ACHN (cell line): Measurements from ENCODE around the gene PSPN.
A peak's percentile ranks its signal among the peaks of the same experiment; 100 is the strongest.
"Not testable (repeated sequence)": the region's sequence is repeated elsewhere in the genome, so short reads cannot be mapped to it uniquely, and the experiment has no call there.

Experiments
- DNase-seq: peaks from one replicate; pipeline ENCODE4 v3.0.0-alpha.2; 2015
- in situ Hi-C: cut with HindIII; loops from 2 replicates; pipeline ENCODE4 v1.10.0; 2017; ENCODE audit warnings: low sequenced_read_pairs, low pct_ligation_motif_present, low pct_unique_long_range_greater_than_20kb

PSPN gene

DNA sequence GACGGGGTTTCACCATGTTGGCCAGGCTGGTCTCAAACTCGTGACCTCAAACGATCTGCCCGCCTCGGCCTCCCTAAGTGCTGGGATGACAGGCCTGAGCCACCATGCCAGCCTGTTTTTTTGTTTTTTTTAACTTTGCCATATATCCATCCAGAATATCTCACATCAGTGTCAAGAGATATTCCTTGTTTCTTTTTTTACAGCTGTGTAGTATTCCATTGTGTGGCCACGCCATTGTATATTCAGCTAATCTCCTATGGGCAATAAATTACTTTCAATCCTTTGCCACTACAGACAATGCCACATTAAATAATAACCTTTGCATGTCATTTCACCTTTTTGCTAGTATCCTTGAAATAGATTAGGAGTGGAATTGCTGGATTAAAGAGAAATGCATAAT is 33.6 kb upstream of the PSPN start:
- in situ Hi-C loops, result no loop called here

DNA sequence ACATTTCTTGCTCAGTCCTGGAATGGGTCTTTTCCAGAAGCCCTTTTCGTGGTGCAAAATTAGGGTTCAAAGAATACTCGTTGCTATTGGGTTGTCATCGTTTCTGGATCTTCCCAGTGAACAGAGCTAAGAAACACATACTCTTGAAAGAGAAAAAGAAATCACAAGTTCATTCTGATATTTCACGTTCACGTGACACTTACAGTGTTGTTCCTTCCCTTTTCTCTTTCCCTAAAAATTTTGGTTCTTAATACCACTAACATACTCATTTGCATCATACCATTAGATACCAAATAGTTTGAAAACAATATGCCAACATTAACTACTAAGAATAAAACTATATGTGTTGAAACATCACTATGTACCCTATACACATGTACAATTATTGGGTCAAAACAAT is 30.7 kb upstream of the PSPN start:
- no peak for DNase-seq
- in situ Hi-C loops, result no loop called here

More for the DNA sequence above, 33.6 kb upstream of the PSPN start:
- no peak for DNase-seq

DNA sequence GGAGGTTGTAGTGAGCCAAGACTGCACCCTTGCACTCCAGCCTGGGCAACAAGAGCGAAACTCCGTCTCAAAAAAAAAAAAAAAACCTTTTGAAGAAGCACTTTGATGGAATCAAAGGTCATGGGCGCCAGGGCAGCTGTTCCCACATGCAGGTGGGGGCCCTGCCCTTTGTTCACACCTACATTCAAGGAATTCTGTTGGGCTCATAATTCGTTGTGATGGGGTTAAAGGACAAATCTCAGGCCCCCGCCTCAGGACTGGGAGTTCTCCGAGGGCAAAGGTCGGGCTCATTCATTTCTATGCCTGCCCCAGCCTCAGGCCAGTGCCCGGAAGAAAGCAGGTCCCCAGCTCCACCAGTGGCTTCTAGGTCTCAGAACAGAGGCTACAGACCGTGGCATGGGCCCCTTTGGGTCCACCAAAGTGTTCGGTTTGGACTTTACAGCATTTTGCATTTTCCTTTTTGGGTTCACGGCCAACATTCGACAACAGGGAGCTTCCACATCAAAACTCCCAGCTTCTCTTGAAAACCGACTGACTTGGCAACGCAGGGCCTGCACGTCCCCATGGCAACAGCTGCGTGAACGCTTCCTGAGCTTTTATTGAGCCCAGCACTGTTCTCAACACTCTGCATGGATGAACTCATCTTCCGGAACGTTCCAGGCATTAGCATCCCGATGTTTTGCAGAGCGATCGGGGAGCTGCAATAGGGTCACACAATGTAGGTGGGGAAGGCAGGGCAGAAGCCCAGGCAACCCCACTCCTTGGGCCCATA is 27.3 kb upstream of the PSPN start:
- in situ Hi-C loops, result no loop called here
- no peak for DNase-seq

DNA sequence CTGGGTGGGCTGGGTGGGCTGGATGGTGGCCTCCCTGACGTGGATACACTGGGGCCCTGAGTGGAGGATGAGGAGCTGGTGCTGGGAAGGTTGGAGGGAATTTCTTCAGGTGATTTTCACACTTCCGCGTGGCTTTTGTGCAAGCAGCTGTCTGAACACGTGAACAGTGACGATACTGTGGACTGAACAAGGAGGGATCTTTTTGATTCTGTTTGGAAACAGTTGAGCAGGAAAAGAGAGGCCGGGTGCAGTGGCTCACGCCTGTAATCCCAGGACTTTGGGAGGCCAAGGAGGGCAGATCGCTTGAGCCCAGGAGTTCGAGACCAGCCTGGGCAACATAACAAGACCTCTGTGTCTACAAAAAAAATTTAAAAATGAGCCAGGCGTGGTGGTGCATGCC is 26.3 kb upstream of the PSPN start:
- DNase-seq, result no peak
- in situ Hi-C loops, result no loop called here

DNA sequence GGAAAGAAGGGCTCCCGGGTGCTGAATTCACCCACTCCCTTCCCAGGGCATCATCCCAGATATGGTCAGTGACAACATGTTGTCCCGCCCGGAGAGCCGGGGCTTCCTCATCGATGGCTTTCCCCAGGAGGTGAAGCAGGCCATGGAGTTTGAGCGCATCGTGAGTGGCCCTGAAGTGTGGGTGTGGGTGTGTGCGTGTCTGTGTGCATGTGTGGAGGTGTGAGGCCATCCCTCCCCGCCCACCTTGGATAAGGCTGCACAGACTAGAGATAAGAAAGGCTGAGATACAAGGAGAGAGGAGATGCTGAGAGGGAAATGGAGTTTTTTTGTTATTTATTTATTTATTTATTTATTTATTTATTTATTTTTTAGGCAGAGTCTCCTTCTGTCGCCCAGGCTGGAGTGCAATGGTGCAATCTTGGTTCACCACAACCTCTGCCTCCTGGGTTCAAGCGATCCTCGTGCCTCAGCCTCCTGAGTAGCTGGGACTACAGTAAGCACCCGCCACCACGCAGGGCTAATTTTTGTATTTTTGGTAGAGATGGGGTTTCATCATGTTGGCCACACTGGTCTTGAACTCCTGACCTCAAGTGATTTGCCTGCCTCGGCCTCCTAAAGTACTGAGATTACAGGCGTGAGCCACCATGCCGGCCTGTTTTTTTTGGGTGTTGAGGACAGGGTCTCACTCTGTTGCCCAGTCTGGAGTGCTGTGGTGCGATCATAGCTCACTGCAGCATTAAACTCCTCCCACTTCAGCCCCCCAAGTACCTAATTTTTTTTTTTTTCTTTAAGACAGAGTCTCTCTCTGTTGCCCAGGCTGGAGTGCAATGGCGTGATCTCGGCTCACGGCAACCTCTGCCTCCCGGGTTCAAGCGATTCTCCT is 24.6 kb upstream of the PSPN start:
- in situ Hi-C loops, DNase-seq: not testable (repeated sequence)

DNA sequence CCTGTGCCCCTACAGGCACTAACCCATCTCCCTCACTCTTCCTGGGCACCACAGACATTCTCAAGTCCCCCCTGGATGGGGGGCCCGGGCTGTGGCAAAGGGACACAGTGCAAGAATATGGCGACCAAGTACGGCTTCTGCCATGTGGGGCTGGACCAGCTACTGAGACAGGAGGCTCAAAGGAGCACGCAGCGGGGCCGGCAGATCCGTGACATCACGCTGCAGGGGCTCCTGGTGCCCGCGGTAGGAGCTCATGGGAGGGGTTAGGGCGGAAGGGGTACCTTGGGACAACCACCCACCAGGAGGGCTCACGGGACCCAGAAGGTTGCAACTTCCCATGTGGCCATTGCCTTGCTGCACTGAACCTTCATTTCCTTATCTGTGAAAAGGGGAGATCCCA is 20.6 kb upstream of the PSPN start:
- in situ Hi-C loops, result no loop called here
- no peak for DNase-seq

DNA sequence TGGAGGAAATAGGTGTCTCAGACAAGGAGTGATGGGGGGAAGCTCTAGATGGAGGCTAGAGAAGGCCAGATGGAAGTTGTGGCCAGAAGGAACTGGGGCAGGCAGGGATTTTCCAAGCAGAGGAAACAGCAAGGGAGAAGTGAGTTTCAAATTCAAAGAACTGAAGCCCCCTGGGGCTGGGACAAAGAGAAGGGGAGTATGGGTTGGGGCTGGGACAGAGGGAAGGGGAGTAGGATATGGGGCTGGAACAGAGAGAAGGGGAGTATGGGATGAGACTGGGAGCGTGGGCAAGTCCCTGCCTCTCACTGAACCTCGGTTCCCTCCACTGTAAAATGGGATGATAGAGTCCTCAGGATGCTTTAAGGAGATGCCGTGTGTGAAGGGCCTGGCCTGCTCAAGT is 19.1 kb upstream of the PSPN start:
- in situ Hi-C loops, result no loop called here
- DNase-seq, result no peak

DNA sequence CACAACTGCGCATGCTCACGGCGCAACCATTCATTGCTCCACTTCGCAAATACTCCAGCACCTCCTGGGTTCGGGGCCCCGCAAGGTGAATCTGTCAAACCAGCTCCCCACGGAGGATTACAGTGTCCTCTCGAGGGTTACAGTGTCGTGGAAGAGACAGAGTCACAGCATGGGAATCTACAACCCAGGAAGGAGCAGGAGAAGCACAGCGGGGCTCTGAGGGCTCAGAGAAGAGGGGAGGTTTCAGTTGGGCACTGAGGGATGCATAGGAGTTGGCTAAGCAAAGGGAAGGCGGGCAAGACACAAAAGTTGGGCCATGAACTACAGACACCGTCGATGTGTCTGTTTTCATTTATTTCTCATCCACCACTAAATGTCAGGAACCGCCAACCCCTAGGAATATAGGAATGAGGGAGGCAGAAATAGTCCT is 18.3 kb upstream of the PSPN start:
- in situ Hi-C loops, result no loop called here

DNA sequence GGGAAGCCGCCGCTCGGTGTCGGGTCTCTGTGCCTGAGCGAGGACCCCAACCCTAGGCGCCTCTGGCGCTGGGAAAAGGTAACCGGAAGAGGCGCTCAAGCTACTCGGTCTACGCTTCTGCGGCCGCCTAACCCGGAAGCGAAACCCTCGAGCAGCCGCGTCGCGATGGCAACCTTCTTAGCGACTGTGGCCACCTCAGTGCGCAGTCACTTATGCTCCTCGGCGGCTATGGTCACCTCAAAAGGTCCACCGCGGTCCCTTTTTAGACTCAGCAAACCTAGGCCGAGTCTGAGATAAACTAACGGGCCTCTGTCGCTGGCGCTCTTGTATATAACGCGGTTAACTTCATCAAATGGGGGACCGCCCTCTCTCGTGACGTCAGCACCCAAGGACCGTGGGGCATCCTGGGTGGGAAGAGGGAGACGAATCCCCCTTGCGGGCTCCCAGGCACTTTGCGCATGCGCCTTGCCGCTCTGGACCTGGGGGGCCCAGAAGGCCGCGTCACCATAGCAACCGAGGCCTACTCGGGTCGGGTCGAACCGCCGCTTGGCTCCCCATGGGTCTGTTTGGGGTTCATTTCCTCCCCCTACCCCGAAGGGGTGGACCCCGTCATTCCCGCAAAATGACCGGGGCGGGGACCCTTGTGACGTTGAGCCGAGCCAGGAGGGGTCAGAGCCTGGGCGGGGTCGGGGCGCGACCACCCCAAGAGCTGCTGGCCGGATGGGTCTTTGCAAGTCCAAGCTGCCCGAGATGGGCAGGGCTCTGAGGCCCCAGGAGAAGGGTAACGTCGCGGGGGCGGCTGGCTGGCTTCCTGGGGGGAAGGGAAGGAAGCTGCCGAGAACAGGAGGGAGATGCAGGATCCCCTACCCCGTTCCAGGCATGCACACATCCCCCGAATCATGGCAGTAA is 17.6 kb upstream of the PSPN start, which contains the start of gene GTF2F1:
Gene GTF2F1 (minus strand): TSS at position 91 of the 909 bp plus-strand sequence. CDS start 169 bp downstream, outside the sequence.
- DNase-seq, result peak; percentile 93
- in situ Hi-C loops, result no loop called here

More for the DNA sequence above, 18.3 kb upstream of the PSPN start:
- DNase-seq, result no peak

DNA sequence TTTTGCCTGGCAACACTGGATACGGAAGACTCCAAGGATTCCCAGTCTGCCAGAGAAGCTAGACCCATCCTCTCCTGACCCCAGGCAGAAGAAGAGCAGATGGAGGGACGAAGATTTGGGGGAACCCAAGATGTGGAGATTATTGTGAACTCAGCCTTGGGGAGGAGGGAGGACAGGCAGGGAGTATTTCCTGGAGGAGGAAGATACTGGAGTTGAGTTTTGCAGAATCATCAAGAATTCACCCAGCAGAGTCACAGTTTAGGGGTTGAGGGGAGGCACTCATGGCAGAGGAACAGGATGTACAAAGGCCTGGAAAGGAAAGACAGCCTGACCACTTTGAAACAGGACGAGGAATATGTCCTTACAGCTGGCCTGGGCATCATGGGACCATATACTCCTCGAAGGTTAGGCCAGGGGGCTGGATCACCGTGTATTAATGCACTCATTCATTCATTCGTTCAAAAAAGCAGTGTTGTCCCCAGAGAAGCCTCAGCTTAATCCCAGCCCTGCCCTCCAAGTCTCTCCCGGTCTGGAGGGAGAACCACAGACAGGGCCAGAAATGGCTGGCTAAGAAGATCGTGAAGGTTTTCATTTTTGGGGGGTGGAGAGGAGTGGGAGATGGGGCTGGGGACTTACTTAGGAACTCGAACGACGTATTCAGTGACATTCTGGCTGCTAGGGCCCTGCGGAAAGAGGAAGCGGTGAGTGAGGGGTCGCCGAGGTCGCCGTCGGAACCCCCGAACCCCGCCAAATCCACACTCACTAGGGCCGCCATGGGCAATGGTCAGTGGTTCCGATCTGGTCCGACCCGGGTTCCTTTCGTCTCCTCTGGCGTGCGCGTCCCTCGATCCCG is 16.7 kb upstream of the PSPN start:
- in situ Hi-C loops, result no loop called here
- DNase-seq, result no peak

DNA sequence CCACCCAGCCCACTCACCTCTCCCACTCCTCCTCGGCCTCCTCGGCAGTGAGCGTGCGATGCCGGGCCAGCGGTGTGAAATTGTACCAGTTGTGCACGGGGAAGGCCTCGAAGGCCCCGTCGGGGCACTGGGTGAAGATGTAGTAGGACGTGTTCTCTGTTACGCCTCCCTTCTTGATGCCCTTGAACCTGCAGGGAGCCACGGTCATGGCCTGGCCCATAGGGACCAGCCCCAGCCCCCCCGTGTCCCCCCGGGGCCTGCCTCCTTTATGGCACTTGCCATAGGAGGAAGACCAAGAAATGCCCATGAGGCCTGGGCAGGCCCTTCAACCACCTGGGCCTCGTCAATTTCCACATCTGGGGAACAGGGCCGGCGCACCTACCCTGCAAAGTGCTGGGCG is 11.6 kb upstream of the PSPN start:
- in situ Hi-C loops, result no loop called here
- DNase-seq, result no peak

DNA sequence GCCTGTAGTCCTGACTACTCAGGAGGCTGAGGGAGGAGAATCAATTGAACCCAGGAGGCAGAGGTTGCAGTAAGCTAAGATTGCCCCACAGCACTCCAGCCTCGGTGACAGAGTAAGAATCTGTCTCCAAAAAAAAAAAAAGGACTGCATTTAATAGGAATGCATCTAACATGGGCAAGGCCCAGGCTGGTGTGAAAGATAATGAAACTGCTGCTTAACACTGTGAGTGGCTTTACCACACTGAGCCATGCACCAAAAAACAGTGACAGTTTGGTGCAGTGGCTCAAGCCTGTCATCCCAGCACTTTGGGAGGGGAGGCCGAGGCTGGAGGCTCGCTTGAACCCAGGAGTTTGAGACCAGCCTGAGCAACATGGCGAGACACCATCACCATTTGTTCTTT is 8.6 kb upstream of the PSPN start:
- in situ Hi-C loops, result no loop called here
- no peak for DNase-seq

DNA sequence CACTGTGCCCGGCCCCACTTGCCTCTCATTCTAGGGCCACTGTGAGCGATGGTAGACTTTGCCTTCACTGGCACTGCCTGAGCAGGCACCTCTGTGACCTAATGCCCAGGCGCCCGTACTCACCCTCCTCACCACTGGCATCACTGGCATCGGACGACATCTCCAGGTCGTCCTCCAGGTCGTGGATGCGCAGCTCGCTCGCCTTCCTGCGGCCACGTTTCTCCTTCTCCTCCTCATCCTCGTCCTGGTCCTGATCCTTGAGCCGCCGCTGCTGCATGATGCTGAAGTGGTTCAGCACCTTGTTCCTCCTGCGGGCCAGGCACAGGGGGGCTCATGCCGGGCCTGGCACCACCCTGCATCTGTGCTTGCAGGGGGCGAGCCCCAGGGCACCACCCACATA is 7.5 kb upstream of the PSPN start:
- in situ Hi-C loops, result no loop called here

DNA sequence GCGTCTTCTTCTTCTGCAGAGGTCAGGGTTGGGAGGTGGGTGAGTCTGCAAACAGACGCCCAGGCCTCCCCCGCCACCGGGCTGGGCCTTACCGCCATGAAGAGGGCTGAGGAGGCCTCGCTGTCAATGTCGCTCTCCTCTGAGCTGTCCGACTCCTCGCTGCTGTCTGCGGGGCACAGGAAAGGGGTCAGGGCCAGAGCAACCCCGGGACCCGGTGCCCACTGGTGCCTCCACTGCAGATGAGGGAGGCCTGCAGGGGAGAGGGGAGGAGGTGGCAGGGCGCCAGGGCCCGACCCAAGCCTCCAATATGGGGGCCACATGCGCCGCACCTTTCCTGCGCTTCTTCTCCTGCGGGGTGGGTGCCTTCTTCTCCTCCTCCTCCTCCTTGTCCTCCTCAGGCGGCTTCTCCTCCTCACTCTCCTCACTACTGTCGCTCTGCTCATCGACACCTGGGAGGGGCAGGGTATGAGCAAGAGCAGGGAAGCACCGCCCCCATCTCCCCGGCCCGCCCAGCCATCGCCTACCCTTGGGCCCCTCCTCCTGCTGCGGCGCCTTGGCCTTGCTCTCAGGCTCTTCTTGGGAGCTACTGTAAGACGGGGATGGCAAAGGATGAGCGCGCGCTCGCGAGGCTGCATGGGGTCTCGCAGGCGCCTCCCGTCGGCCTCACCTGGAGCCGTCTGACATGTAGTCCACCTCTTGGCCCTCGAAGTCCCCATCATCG is 5.5 kb upstream of the PSPN start:
- DNase-seq, result no peak
- in situ Hi-C loops, result no loop called here

More for the DNA sequence above, 7.5 kb upstream of the PSPN start:
- DNase-seq, result no peak

DNA sequence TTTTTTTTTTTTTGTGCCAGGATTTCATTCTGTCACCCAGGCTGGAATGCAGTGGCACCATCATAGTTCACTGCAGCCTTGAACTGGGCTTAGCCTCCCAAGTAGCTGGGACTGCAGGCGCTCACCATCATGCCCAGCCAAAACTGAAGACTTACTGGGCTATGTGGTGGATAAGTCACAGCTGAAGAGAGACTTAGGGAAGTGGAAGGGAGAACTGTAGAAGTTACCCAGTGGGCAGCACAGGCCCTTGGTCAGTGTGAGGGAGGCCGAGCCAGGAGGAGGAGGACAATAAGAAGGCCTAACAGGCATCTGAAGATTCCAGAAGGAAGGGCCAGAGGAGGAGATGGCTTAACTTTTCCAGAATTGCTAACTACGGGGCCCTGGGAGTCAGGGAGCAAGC is 4.0 kb upstream of the PSPN start:
- in situ Hi-C loops, result no loop called here
- DNase-seq, result no peak

DNA sequence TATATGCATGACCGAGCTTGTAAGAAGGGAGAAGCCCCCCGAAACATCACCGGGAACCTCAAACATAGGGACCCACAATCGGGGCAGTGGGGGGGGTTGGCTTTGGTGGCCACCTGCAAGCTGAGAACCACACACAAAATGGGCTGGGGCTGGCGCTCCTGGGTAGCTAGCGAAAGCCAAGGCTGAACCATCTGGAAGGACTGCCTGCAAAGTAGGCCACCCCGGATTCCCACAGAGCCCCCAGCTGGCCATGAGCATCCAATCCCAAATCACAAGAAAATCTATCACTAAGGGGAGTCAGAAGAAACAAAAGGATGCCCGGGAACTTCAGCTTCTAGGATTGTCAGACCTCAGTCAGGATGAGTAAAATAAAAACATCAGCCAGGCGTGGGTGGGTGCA is 2.8 kb upstream of the PSPN start:
- no peak for DNase-seq
- in situ Hi-C loops, result no loop called here

DNA sequence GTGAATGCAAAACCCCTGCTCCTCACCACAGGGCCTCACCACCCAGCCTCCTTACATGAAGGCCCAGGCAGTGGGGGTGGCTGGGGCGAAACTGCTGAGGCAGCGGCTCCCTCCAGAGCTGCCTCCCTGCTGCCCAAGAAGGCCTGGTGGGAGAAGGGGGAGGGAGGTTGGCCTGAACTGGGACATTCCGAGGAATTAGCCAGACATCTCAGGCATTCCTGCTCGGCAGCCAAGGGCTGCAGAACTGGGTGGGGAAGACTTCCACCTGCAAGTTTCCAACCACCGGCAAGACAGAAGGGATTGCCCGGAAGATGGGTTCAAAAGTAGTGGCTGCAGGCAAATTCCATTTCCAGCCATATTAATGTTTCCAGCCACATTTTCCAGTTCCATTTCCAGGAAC is 2.3 kb upstream of the PSPN start:
- DNase-seq, result peak; percentile 81
- in situ Hi-C loops, result no loop called here
